IMR-90 (cell line): ENCODE measurements around the gene ITGAE. TPM values are rescaled to one million over a fixed set of nuclear protein-coding genes. Genes with fewer than 3 reads are reported as not detected.

ENCODE experiments used
- ATAC-seq: fragments of 200-7000 bp; cut with Tn5 transposase; 2 replicates; pipeline ENCODE4 v1.9.1; 2020; ENCODE audit warnings: low read depth, mild to moderate bottlenecking, moderate library complexity
- BruUV-seq: library from RNA; stranded (reverse); fragments of 400-500 nt; replicated peaks from 2 replicates; lab custom pipeline; 2021; lab: Mats Ljungman, UMichigan
- CTCF ChIA-PET: fragments of 300-600 bp; formaldehyde crosslinking; extraction: SDS; loops from one replicate; lab custom pipeline; 2021; ENCODE audit warnings: antibody characterized with exemption; lab: Yijun Ruan, JAX
- POLR2A ChIA-PET: fragments of 300-600 bp; sonication (Branson Sonifier 250); formaldehyde crosslinking; loops from one replicate; lab custom pipeline; 2022; ENCODE audit warnings: antibody characterized with exemption; ENCODE audit not compliant: unreplicated experiment; lab: Charles Lee
- DNase-seq: peaks from one replicate; pipeline ENCODE4 v3.0.0; 2013
- H2AFZ ChIP-seq: replicated peaks from 2 replicates; pipeline ENCODE3; 2013; ENCODE audit warnings: low read length, mild to moderate bottlenecking; ENCODE audit not compliant: poor library complexity
- H2AK5ac ChIP-seq: 2 replicates; pipeline ENCODE4 v1.6.1; 2013; ENCODE audit warnings: low read depth, low read length, inconsistent platforms
- H2AK9ac ChIP-seq: replicated peaks from 2 replicates; pipeline ENCODE3; 2013; ENCODE audit warnings: mild to moderate bottlenecking, low read depth, low read length, moderate library complexity; ENCODE audit not compliant: poor library complexity
- H2BK120ac ChIP-seq: 2 replicates; pipeline ENCODE4 v1.6.1; 2013; ENCODE audit warnings: low read depth, low read length, inconsistent platforms
- H2BK15ac ChIP-seq: 3 replicates; pipeline ENCODE4 v1.6.1; 2013; ENCODE audit warnings: low read depth, low read length, inconsistent platforms
- H2BK20ac ChIP-seq: 2 replicates; pipeline ENCODE4 v1.6.1; 2013; ENCODE audit warnings: low read depth, mild to moderate bottlenecking, inconsistent platforms, low read length, moderate library complexity
- H2BK5ac ChIP-seq: 2 replicates; pipeline ENCODE4 v1.6.1; 2013; ENCODE audit warnings: mild to moderate bottlenecking, low read depth, low read length, inconsistent platforms; ENCODE audit not compliant: poor library complexity, severe bottlenecking
- H3K14ac ChIP-seq: replicated peaks from 2 replicates; pipeline ENCODE4 v1.6.1; 2013; ENCODE audit warnings: low read depth, low read length, inconsistent platforms
- H3K18ac ChIP-seq: 2 replicates; pipeline ENCODE4 v1.6.1; 2013; ENCODE audit warnings: low read depth, low read length, control low read depth
- H3K23ac ChIP-seq: 2 replicates; pipeline ENCODE4 v1.6.1; 2013; ENCODE audit warnings: low read depth, low read length, inconsistent platforms
- H3K27ac ChIP-seq: 2 replicates; pipeline ENCODE4 v1.5.1; 2013; ENCODE audit warnings: mild to moderate bottlenecking, control low read depth, low read length; ENCODE audit not compliant: insufficient read depth
- H3K27me3 ChIP-seq: 2 replicates; pipeline ENCODE4 v1.6.1; 2013; ENCODE audit warnings: low read length; ENCODE audit not compliant: control insufficient read depth, insufficient read depth
- H3K36me3 ChIP-seq: 2 replicates; pipeline ENCODE4 v1.6.1; 2013; ENCODE audit warnings: low read length, mixed read lengths; ENCODE audit not compliant: control insufficient read depth, insufficient read depth
- H3K4ac ChIP-seq: 2 replicates; pipeline ENCODE4 v1.6.1; 2013; ENCODE audit warnings: low read depth, low read length, inconsistent platforms
- H3K4me1 ChIP-seq: 2 replicates; pipeline ENCODE4 v1.6.1; 2013; ENCODE audit warnings: low read length, mixed read lengths; ENCODE audit not compliant: control insufficient read depth, insufficient read depth
- H3K4me2 ChIP-seq: 2 replicates; pipeline ENCODE4 v1.6.1; 2013; ENCODE audit warnings: low read depth, mild to moderate bottlenecking, control low read depth, low read length, moderate library complexity
- H3K4me3 ChIP-seq: 2 replicates; pipeline ENCODE4 v1.5.1; 2013; ENCODE audit warnings: low read depth, mild to moderate bottlenecking, control low read depth, low read length, moderate library complexity; ENCODE audit not compliant: insufficient read depth
- H3K56ac ChIP-seq: 2 replicates; pipeline ENCODE4 v1.6.1; 2013; ENCODE audit warnings: low read length, inconsistent platforms; ENCODE audit not compliant: insufficient read depth; ENCODE audit errors: extremely low read depth
- H3K79me1 ChIP-seq, 2 experiments: 2 replicates each; pipeline ENCODE4 v1.6.1; 2013; ENCODE audit warnings: low read length in 2 of 2, inconsistent platforms in 1 of 2, low read depth in 1 of 2
- H3K9ac ChIP-seq: 2 replicates; pipeline ENCODE4 v1.6.1; 2013; ENCODE audit warnings: low read depth, low read length, control low read depth
- H3K9me1 ChIP-seq: 2 replicates; pipeline ENCODE4 v1.6.1; 2013; ENCODE audit warnings: low read length, inconsistent platforms; ENCODE audit not compliant: insufficient read depth
- H3K9me3 ChIP-seq: 2 replicates; pipeline ENCODE4 v1.6.1; 2013; ENCODE audit warnings: low read length; ENCODE audit not compliant: control insufficient read depth, insufficient read depth
- H4K20me1 ChIP-seq: 2 replicates; pipeline ENCODE4 v1.6.1; 2013; ENCODE audit warnings: low read length, inconsistent platforms; ENCODE audit not compliant: insufficient read depth
- H4K5ac ChIP-seq: 2 replicates; pipeline ENCODE4 v1.6.1; 2013; ENCODE audit warnings: mild to moderate bottlenecking, low read depth, low read length, control low read depth
- H4K8ac ChIP-seq, 2 experiments: 2 replicates each; pipeline ENCODE4 v1.6.1; 2013; ENCODE audit warnings: low read depth in 2 of 2, low read length in 2 of 2, control low read depth in 1 of 2, inconsistent platforms in 1 of 2
- H4K91ac ChIP-seq: 2 replicates; pipeline ENCODE4 v1.6.1; 2013; ENCODE audit warnings: low read depth, low read length, inconsistent platforms; ENCODE audit not compliant: insufficient read depth
- BHLHE40 ChIP-seq: fragments of 150-350 bp; IDR thresholded peaks from 2 replicates; pipeline ENCODE4 v1.6.1; 2016; ENCODE audit warnings: mild to moderate bottlenecking, low read depth, low read length
- CEBPB ChIP-seq: IDR thresholded peaks from 2 replicates; pipeline ENCODE4 v1.6.1; 2012; ENCODE audit warnings: low read depth, low read length, improper control_type of control experiment
- ELK1 ChIP-seq: fragments of 150-350 bp; IDR thresholded peaks from 2 replicates; pipeline ENCODE4 v1.6.1; 2016; ENCODE audit warnings: low read depth, mild to moderate bottlenecking, low read length, moderate library complexity, borderline replicate concordance
- FOS ChIP-seq: fragments of 150-350 bp; IDR thresholded peaks from 2 replicates; pipeline ENCODE4 v1.6.1; 2016; ENCODE audit warnings: low read depth, low read length
- MAFK ChIP-seq: IDR thresholded peaks from 2 replicates; pipeline ENCODE4 v1.6.1; 2012; ENCODE audit warnings: low read depth, low read length, improper control_type of control experiment
- MXI1 ChIP-seq: IDR thresholded peaks from 2 replicates; pipeline ENCODE4 v1.6.1; 2012; ENCODE audit warnings: low read depth, mild to moderate bottlenecking, low read length, moderate library complexity, borderline replicate concordance
- NFE2L2 ChIP-seq: fragments of 150-350 bp; IDR thresholded peaks from 2 replicates; pipeline ENCODE4 v1.6.1; 2016; ENCODE audit warnings: low read depth, mild to moderate bottlenecking, low read length
- POLR2A ChIP-seq: IDR thresholded peaks from 2 replicates; pipeline ENCODE4 v1.6.1; 2012; ENCODE audit warnings: mild to moderate bottlenecking, low read depth, low read length
- RFX5 ChIP-seq: IDR thresholded peaks from 2 replicates; pipeline ENCODE4 v1.8.0; 2012; ENCODE audit warnings: low read depth, mild to moderate bottlenecking, low read length, moderate library complexity
- WGBS, 2 experiments: methylation state at CpG; one replicate each; pipeline versions ENCODE4 v1.1.5 to v1.1.7; 2013; ENCODE audit warnings: missing lambda C conversion rate in 2 of 2; ENCODE audit not compliant: insufficient read length in 1 of 2; ENCODE audit errors: extremely low coverage in 2 of 2; 5-methylcytosine and 5-hydroxymethylcytosine counted together
- dilution Hi-C: fragments of 300-500 bp; cut with HindIII; formaldehyde crosslinking; loops from one replicate; pipeline ENCODE4 v1.14.3; 2018; ENCODE audit warnings: low sequenced_read_pairs; ENCODE audit not compliant: unreplicated experiment
- in situ Hi-C: fragments of 300-500 bp; cut with MboI; formaldehyde crosslinking; loops from 3 replicates; pipeline ENCODE4 v1.14.3; 2019; ENCODE audit warnings: low sequenced_read_pairs, inconsistent platforms, mixed read lengths
- intact Hi-C: fragments of 100-400 bp; cut with micrococcal nuclease; formaldehyde crosslinking; loops from 2 replicates; pipeline ENCODE4 v1.10.0; 2022
- polyA plus RNA-seq, 3 experiments: library from polyadenylated mRNA; depleted of rRNA; stranded (reverse); fragments of >200 nt; gene quantifications; 2 replicates each; pipeline ENCODE4 v1.2.3, GENCODE V29; 2012; ENCODE audit warnings: low replicate concordance in 1 of 3
- total RNA-seq: library from RNA; depleted of rRNA; stranded (reverse); fragments of >200 nt; gene quantifications from 2 replicates; pipeline ENCODE4 v1.2.3, GENCODE V29; 2012; rRNA removed

The ITGAE gene
- total and polyA plus RNA-seq, 2 of the 4 experiments (the other 2 are of a cell fraction) = 54.1 to 60.8 TPM

- H2AK9ac ChIP-seq = peak overlapping the region; percentile 44
- ChIA-PET POLR2A (no interaction called here), CTCF (no interaction called here)
- TSS peak; percentile 20 for BruUV-seq
- peaks cover 6 to 63% of the 10 kb centered on the region in 2 experiments; a peak in 3 of 4 replicates for H3K79me1 ChIP-seq
- H3K9ac ChIP-seq = no peak overlapping the region
- no peak overlapping the region for H3K56ac ChIP-seq
- DNase-seq = no peak
- peak overlapping the region; percentile 37 for H2AFZ ChIP-seq
- TF ChIP-seq NFE2L2 (no peak), MXI1 (no peak), BHLHE40 (no peak), RFX5 (no peak), FOS (no peak), MAFK (no peak), CEBPB (no peak), POLR2A (no peak), ELK1 (no peak)
- H2BK120ac ChIP-seq = no peak overlapping the region
- no peak overlapping the region for H2BK15ac ChIP-seq
- no peak overlapping the region; the same call in 1 of the 2 replicates for H3K4me2 ChIP-seq
- WGBS, 2 experiments = no CpG with 5 or more reads among the region's 5 CpGs
- H3K36me3 ChIP-seq = peaks cover 42% of the 10 kb centered on the region
- in situ Hi-C loops (no loop called here), intact Hi-C loops (loop anchor here (5.0 kb wide), 1 partner anchor 56 kb away; the partner anchor contains the start of gene HASPIN), dilution Hi-C loops (no loop called here)
- peaks cover 56% of the 10 kb centered on the region for H4K20me1 ChIP-seq
- H4K5ac ChIP-seq = no peak overlapping the region
- no peak overlapping the region; the same call in 1 of the 2 replicates for H3K14ac ChIP-seq
- peaks cover 10% of the 10 kb centered on the region for H3K4me1 ChIP-seq
- H3K23ac ChIP-seq = peak overlapping the region; percentile 40; the same call in 1 of the 2 replicates
- no peaks in the 10 kb centered on the region for H3K27me3 ChIP-seq
- no peak overlapping the region for H3K27ac ChIP-seq
- no peak overlapping the region for H3K18ac ChIP-seq
- H3K4me3 ChIP-seq = no peak overlapping the region
- H2BK20ac ChIP-seq = no peak overlapping the region
- H3K9me1 ChIP-seq = peaks cover 13% of the 10 kb centered on the region
- ATAC-seq = no peak
- no peak overlapping the region for H2BK5ac ChIP-seq
- no peak overlapping the region for H4K91ac ChIP-seq
- no peaks in the 10 kb centered on the region for H3K9me3 ChIP-seq
- no peak overlapping the region for H3K4ac ChIP-seq
- H4K8ac ChIP-seq = peak overlapping the region in 1 of 2 experiments; percentile 33; a peak in 1 of 4 replicates
- no peak overlapping the region; the same call in 1 of the 2 replicates for H2AK5ac ChIP-seq
Observed at GRCh38 chr17:3665834-3666233, 135.2 kb downstream of the ITGAE start.

Other genes starting within 250 kb of the ITGAE start
- under 0.01 and 0.18 TPM in 2 replicates for gene TRPV3, start 243.4 kb downstream of the ITGAE start, total RNA-seq
- 0.10 and 0.26 TPM in 2 replicates for gene TRPV3, start 243.4 kb downstream of the ITGAE start, polyA plus RNA-seq (2012; rRNA removed)
- gene TRPV1, start 191.8 kb downstream of the ITGAE start, total RNA-seq = 0.28 and 0.54 TPM in 2 replicates
- gene TRPV1, start 191.8 kb downstream of the ITGAE start, polyA plus RNA-seq (2012; rRNA removed) = 1.5 and 1.9 TPM in 2 replicates
- 12.8 and 14.3 TPM in 2 replicates for gene SHPK, start 164.9 kb downstream of the ITGAE start, total RNA-seq
- gene SHPK, start 164.9 kb downstream of the ITGAE start, polyA plus RNA-seq (2012; rRNA removed) = 10.7 and 11.1 TPM in 2 replicates
- 4.7 and 6.9 TPM in 2 replicates for gene CTNS, start 164.4 kb downstream of the ITGAE start, total RNA-seq
- gene CTNS, start 164.4 kb downstream of the ITGAE start, polyA plus RNA-seq (2012; rRNA removed) = 4.7 and 5.3 TPM in 2 replicates
- gene TAX1BP3, start 132.6 kb downstream of the ITGAE start, total RNA-seq = 146 and 170 TPM in 2 replicates
- gene TAX1BP3, start 132.6 kb downstream of the ITGAE start, polyA plus RNA-seq (2012; rRNA removed) = 176 and 196 TPM in 2 replicates
- 10.8 and 10.9 TPM in 2 replicates for gene EMC6, start 132.4 kb downstream of the ITGAE start, total RNA-seq
- 80.5 and 84.4 TPM in 2 replicates for gene EMC6, start 132.4 kb downstream of the ITGAE start, polyA plus RNA-seq (2012; rRNA removed)
- gene P2RX5, start 105.0 kb downstream of the ITGAE start, total RNA-seq = 1.7 and 1.8 TPM in 2 replicates
- 3.5 and 3.7 TPM in 2 replicates for gene P2RX5, start 105.0 kb downstream of the ITGAE start, polyA plus RNA-seq (2012; rRNA removed)
- 3.9 and 4.3 TPM in 2 replicates for gene HASPIN, start 77.3 kb downstream of the ITGAE start, total RNA-seq
- gene HASPIN, start 77.3 kb downstream of the ITGAE start, polyA plus RNA-seq (2012; rRNA removed) = 1.9 and 2.2 TPM in 2 replicates
- gene NCBP3, start 45.1 kb upstream of the ITGAE start, total RNA-seq = 10.8 and 15.6 TPM in 2 replicates
- 13.5 and 21.0 TPM in 2 replicates for gene NCBP3, start 45.1 kb upstream of the ITGAE start, polyA plus RNA-seq (2012; rRNA removed)
- gene CAMKK1, start 91.9 kb upstream of the ITGAE start, total RNA-seq = 4.1 and 4.2 TPM in 2 replicates
- 7.7 and 8.2 TPM in 2 replicates for gene CAMKK1, start 91.9 kb upstream of the ITGAE start, polyA plus RNA-seq (2012; rRNA removed)
- gene P2RX1, start 115.3 kb upstream of the ITGAE start, total RNA-seq = not detected in 2 replicates
- not detected in 2 replicates for gene P2RX1, start 115.3 kb upstream of the ITGAE start, polyA plus RNA-seq (2012; rRNA removed)
- gene ATP2A3, start 163.2 kb upstream of the ITGAE start, total RNA-seq = 0.18 and 0.28 TPM in 2 replicates
- 0.63 and 0.76 TPM in 2 replicates for gene ATP2A3, start 163.2 kb upstream of the ITGAE start, polyA plus RNA-seq (2012; rRNA removed)